HG03139 (cell line): Measurements from ENCODE around the gene HMCN1.
"Not testable (repeated sequence)": the region's sequence is repeated elsewhere in the genome, so short reads cannot be mapped to it uniquely, and the experiment has no call there.

Experiments
- ATAC-seq: cut with Tn5 transposase; IDR thresholded peaks from one replicate; pipeline ENCODE4 v1.9.1; 2021; ENCODE audit not compliant: unreplicated experiment

The HMCN1 gene

DNA sequence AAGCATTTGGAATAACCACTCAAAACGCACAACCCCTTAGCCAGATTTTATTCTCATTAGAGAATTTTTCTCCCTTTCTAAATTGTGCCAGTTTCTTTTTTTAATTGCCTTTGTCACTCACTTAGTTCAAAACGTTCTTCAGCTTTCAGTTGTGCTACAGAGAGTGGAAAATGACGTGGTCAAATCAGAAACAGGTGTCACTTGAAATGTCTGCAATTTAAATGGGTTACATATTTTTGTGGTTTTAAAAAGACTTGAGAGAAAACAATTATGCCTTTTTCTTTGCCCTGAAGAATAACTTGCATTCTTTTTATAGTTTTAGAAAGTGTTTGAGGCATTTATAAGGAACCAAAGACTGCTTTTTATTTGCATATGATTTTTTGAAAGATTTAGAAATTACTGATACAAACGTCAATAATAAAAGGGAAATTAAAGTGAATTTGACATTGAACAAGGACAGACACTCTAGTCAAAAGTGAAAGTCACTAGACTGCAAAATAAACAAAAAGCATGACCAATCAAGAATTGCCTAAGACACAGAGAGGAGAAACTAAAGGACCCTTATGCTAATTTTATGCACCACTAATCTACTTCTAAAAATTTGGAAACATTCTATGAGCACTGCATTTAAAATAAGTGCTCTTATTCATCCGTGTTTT lies 449.9 kb downstream of the HMCN1 start:
- ATAC-seq: peak; percentile 55

GRCh38 chr1:186186251-186186650 lies 452.1 kb downstream of the HMCN1 start:
- ATAC-seq: not testable (repeated sequence)

DNA sequence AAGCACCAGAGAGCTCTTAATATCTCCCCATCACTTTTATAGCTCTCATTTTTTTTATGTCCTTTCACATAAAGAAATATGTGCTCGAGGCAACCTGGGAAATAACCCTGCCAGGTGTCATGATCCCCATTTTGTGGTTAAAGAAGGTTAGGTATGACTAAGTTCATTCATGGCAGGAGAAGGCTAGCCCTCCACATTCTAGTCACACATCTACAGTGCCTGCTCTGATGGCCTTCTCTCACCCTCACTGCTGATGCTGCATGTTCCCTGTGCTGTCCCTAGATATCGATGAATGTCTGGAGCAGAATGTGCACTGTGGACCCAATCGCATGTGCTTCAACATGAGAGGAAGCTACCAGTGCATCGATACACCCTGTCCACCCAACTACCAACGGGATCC lies 453.4 kb downstream of the HMCN1 start:
- peak; percentile 41 for ATAC-seq

GRCh38 chr1:186188004-186188539 lies 453.9 kb downstream of the HMCN1 start:
- ATAC-seq: no peak

GRCh38 chr1:186188736-186189135 lies 454.5 kb downstream of the HMCN1 start:
- no peak for ATAC-seq

DNA sequence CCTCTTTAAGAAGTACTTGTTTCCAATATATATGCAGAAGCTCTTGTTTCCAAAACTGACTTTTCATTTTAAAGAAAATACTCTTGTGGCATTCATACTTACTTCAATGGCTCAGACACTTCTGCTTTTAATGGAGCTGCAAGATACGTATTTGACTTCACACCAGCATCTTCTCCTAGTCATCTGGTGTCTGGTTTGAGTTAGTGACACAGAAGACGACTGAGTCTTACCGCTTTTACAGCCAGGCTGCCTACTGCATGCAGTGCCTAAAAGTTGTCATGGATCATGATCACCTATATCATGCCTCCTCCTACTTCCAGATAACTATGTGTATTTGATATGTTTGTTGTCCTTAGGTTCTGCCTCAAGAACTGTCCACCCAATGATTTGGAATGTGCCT lies 455.0 kb downstream of the HMCN1 start:
- ATAC-seq: no peak

GRCh38 chr1:186191511-186191910 lies 457.3 kb downstream of the HMCN1 start:
- ATAC-seq: no peak

DNA sequence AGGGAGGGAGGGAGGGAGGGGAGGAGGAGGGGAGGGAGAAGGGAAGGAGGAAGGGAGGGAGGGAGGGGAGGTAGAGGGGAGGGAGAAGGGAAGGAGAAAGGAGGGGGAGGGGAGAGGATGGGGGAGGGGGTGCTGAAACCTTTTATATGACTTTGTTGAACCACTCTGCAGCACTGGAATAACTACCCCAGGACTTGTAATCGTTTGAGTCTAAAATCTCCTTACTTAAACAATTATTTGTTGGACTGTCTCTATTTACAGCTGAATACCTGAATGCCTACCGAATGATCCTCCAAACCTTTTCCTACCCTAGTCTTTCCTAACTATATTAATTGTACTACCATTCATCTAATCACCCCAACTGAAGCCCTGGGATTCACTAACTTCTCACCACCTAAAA lies 459.0 kb downstream of the HMCN1 start:
- no peak for ATAC-seq

DNA sequence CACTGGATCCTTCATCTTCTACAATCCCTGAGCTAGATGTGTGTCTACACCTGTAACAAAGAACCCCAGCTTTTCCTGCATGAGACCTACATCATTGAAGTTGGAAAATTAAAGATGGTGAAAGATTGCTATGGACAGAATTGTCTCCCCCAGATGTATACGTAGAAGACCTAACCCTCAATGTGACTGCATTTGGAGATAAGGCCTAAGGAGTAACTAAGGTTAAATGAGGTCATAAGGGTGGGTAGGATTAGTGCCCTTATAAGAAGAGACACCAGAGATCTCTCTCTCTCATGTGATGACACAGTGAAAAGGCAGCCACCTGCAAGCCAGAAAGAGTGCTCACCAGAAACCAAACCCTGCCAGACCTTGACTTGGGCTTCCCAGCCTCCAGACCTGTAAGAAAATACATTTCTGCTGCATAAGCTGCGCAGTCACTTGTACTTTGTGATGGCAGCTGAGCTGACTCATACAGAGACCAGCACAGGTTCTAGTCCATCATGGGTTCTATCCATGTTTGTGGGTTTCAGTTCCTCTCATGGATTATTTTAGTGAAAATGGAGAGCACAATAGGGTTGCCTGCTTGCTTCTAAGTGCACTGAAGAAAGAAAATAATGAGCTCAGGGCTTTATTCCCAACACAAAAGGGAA lies 460.0 kb downstream of the HMCN1 start:
- ATAC-seq: peak; percentile 90

GRCh38 chr1:186195377-186195931 lies 461.3 kb downstream of the HMCN1 start:
- ATAC-seq: no peak

DNA sequence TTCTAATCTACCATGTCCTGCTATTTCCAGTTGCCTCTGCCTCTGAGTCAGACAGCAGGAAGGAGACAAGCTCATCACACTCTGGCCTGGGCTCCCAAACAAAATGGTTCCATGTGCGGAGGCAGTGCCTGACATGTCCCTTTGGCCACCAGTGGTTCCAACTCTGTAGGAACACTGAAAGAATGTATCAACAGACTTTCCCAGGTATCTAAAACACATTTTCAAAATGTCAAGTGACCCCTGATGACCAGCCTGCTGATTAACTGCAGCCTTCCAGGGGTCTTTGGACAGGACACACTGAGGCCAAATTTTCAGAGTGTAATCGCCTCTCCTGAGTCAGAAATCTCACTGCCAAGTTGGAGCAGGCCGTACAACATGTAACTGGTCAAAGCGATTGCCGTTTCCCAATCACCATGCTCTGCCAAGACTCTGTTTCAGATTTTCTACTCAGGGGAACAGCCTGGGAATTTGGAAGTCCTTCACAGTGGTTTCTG lies 468.1 kb downstream of the HMCN1 start:
- ATAC-seq: no peak

GRCh38 chr1:186202776-186203175 lies 468.6 kb downstream of the HMCN1 start:
- ATAC-seq: no peak

DNA sequence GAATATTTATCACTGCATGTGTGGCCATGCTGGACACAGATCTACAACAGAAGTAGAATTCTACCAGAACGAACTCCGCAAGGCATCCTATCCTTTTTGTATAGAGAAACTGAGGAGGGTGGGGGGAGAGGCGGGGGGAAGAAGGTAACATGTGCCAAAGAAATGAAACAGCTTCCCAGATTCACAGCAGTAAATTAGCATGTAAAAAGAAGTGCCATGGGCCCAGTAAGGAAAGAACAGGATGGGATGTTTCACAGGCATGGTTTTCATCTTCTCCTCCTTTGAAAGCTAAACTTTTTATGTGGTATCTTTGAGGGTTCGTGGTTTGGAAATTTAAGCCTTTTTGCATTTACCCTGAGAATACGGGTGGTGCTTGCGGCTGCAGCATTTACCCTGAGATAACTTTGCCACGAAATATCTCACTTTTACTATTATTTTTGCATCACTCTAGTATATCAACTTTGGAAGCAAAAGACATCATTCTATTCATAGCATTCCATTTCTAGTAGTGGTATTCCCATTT lies 471.9 kb downstream of the HMCN1 start:
- no peak for ATAC-seq

- no peak for ATAC-seq
Measured at GRCh38 chr1:186207391-186208085, 473.3 kb downstream of the HMCN1 start.

DNA sequence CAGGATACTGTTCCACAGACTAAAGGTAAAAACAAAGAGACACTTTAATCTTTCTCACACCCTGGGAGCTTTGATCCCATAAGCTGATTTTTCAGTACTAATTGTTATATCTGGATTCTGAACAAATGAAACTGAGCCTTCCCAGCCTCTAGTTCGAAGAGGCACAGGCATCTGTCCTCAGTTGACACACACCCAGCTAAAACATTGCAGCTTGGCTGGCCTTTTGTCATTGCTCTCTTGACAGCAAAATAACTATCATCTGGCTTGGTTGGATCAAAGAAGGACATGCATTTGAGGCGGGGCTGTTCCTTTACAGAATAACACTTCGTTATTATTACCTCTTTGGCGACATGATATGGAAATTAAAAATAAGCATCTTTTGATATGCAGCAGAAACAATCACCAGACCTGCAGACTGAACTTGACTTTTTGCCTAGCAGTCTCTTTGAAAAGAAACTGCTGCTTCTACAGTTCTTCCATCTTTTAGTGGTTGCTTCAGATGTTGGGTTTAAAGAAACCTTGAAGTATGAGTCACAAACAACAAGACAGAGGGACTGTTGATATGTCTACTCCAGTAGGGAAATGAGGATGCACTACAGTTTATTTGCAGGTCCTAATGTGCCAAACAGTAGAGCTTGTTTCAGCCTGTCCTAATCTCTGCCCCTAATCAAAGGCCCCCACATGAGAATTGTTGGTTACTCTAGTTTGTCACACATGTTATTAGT lies 474.4 kb downstream of the HMCN1 start:
- ATAC-seq: no peak

DNA sequence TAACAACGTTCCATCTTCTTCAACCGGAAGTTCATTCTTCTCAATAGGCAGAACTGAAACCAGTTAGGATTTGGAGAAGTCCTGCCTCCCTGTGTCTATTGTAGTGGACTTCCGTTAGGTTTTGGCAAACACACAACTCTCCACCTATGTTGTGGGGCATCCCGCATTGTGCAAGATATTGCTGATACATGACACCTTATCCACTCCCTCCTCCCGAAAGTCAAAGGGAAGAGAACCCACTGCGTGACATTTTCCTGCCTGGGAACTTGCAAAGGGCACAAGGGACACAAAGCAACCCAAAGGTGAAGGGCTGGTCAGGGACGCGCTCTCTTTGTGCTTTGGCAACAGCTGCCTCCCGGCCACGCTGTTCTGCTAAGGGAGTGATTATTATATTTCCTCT lies 476.1 kb downstream of the HMCN1 start:
- no peak for ATAC-seq

DNA sequence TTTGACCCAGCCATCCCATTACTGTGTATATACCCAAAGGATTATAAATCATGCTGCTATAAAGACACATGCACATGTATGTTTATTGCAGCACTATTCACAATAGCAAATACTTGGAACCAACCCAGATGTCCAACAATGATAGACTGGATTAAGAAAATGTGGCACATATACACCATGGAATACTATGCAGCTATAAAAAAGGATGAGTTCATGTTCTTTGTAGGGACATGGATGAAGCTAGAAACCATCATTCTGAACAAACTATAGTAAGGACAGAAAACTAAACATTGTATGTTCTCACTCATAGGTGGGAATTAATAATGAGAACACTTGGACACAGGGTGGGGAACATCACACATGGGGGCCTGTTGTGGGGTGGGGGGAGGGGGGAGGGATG lies 477.4 kb downstream of the HMCN1 start:
- ATAC-seq: not testable (repeated sequence)

GRCh38 chr1:186212568-186213224 lies 478.5 kb downstream of the HMCN1 start:
- peak; percentile 89 for ATAC-seq

DNA sequence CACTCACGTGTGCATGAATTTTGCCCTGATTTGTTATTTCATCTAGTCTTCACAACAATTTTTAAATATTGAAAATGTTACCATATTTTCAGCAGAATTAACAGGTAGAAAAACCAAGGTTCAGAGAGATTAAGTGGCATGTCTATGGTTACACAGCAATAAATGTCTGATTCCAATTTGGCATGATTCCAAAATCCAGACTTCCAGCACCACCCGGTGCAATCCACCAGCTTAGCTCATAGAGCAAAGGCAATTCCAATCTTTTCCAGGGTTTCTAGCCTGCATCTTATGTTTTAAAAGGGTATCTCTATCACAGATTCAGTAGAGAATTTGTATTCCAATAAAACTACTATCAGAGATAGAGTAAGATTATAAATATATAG lies 479.0 kb downstream of the HMCN1 start:
- no peak for ATAC-seq

- ATAC-seq: no peak
Measured at GRCh38 chr1:186214791-186215190, 480.6 kb downstream of the HMCN1 start.
